Esophagus muscularis mucosa (tissue), 4 donors: ENCODE results near the gene ACP2. TPM values are rescaled to one million over a fixed set of nuclear protein-coding genes. Genes with fewer than 3 reads are reported as not detected.

Source experiments
- DNase-seq: peaks from one replicate; pipeline ENCODE4 v3.0.0-alpha.2; 2017; ENCODE audit errors: extremely low spot score
- H3K27ac ChIP-seq, 4 donors: fragments of 200-600 bp; sonication (generic); replicated peaks in 1 of 4; 1 replicate in 3 of 4; 2 replicates in 1 of 4; pipeline ENCODE4 v1.5.1; 2016 to 2019; ENCODE audit warnings: mild to moderate bottlenecking in 1 of 4
- H3K27me3 ChIP-seq, 4 donors: fragments of 200-600 bp; sonication (generic); one replicate each; pipeline versions ENCODE4 v1.5.1 to v1.6.0; 2016 to 2019
- H3K36me3 ChIP-seq, 4 donors: fragments of 200-600 bp; sonication (generic); one replicate each; pipeline ENCODE4 v1.5.1; 2016 to 2019
- H3K4me1 ChIP-seq, 4 donors: fragments of 200-600 bp; sonication (generic); one replicate each; pipeline ENCODE4 v1.5.1; 2016 to 2019
- H3K4me3 ChIP-seq, 4 donors: fragments of 200-600 bp; sonication (generic); 1 replicate in 2 of 4; 2 replicates in 2 of 4; pipeline ENCODE4 v1.5.1; 2016 to 2019; ENCODE audit warnings: mild to moderate bottlenecking in 4 of 4, moderate library complexity in 1 of 4
- H3K9me3 ChIP-seq, 4 donors: fragments of 200-600 bp; sonication (generic); 1 replicate in 3 of 4; 2 replicates in 1 of 4; pipeline ENCODE4 v1.5.1; 2016 to 2019
- CTCF ChIP-seq, 3 experiments: fragments of 200-600 bp in 2 of 3; fragments of 450-650 bp in 1 of 3; sonication (generic) in 2 of 3; IDR thresholded peaks; one replicate each; pipeline ENCODE4 v1.5.1; 2017 to 2019; ENCODE audit warnings: antibody characterized with exemption in 3 of 3, mild to moderate bottlenecking in 2 of 3, moderate library complexity in 1 of 3
- EP300 ChIP-seq: sonication (generic); formaldehyde crosslinking; IDR thresholded peaks from one replicate; pipeline ENCODE4 v1.6.1; 2017; ENCODE audit warnings: antibody characterized with exemption
- POLR2A ChIP-seq: fragments of 450-650 bp; IDR thresholded peaks from one replicate; pipeline ENCODE4 v1.6.1; 2017; ENCODE audit warnings: antibody characterized with exemption, moderate library complexity, mild to moderate bottlenecking, low read depth
- POLR2AphosphoS5 ChIP-seq, 2 donors: sonication (generic); formaldehyde crosslinking; IDR thresholded peaks; one replicate each; pipeline ENCODE4 v1.6.1; 2017; ENCODE audit warnings: antibody characterized with exemption in 2 of 2
- WGBS: methylation state at CpG from one replicate; pipeline ENCODE4 v1.1.5; 2018; 5-methylcytosine and 5-hydroxymethylcytosine counted together
- intact Hi-C: fragments of 100-400 bp; cut with DNase I; formaldehyde crosslinking; loops from one replicate; pipeline ENCODE4 v1.15.1; 2023
- total RNA-seq, 4 donors: library from RNA; depleted of rRNA; stranded (reverse); fragments of >200 nt; gene quantifications; one replicate each; pipeline versions ENCODE4 v1.1.0 to v1.2.1, GENCODE V29; 2016

Gene ACP2
- total RNA-seq, 4 donors from 2014 or later = 19.5 to 42.7 (median 28.6) TPM

GRCh38 chr11:47253660-47254059 lies 5.0 kb upstream of the ACP2 start:
- Histone ChIP-seq H3K36me3 (no peaks in the 10 kb centered on the region), H3K27ac (peak overlapping the region; percentile 68 to 77 (median 71)), H3K4me3 (no peak overlapping the region), H3K4me1 (peaks cover 57 to 62% (median 60%) of the 10 kb centered on the region in 4 donors), H3K9me3 (no peaks in the 10 kb centered on the region), H3K27me3 (no peaks in the 10 kb centered on the region)
- no peak for DNase-seq
- 78% methylated on average over 2 of the region's 2 CpGs for WGBS
- intact Hi-C loops = no loop called here
- no peak for TF ChIP-seq CTCF (IDR thresholded peaks at IDR 0.05)
- no peak for TF ChIP-seq EP300
- no peak for TF ChIP-seq POLR2AphosphoS5 (IDR thresholded peaks at IDR 0.05)
- no peak for TF ChIP-seq POLR2A

GRCh38 chr11:47251751-47252150 lies 3.1 kb upstream of the ACP2 start:
- no peak for DNase-seq
- no peak for TF ChIP-seq POLR2A
- no peak for TF ChIP-seq CTCF (IDR thresholded peaks at IDR 0.05)
- no peak for TF ChIP-seq POLR2AphosphoS5 (IDR thresholded peaks at IDR 0.05)
- TF ChIP-seq EP300 = no peak
- peaks cover 53 to 58% (median 54%) of the 10 kb centered on the region in 4 donors for H3K4me1 ChIP-seq
- H3K4me3 ChIP-seq = no peak overlapping the region
- no peak overlapping the region for H3K27ac ChIP-seq
- no peaks in the 10 kb centered on the region for H3K27me3 ChIP-seq
- intact Hi-C loops = no loop called here
- peaks cover 0 to 6% (median 3%) of the 10 kb centered on the region in 4 donors for H3K36me3 ChIP-seq
- no peaks in the 10 kb centered on the region for H3K9me3 ChIP-seq
- WGBS = 79% methylated on average over 3 of the region's 3 CpGs

- no peaks in the 10 kb centered on the region for H3K27me3 ChIP-seq
- DNase-seq = no peak
- TF ChIP-seq POLR2AphosphoS5 (IDR thresholded peaks at IDR 0.05) (no peak), POLR2A (no peak), CTCF (IDR thresholded peaks at IDR 0.05) (no peak), EP300 (no peak)
- peak overlapping the region; percentile 65 to 88 (median 78) for H3K4me3 ChIP-seq
- intact Hi-C loops = no loop called here
- WGBS = 42% methylated on average over 2 of the region's 3 CpGs
- peak overlapping the region; percentile 81 to 89 (median 82) for H3K27ac ChIP-seq
- peaks cover 17 to 28% (median 26%) of the 10 kb centered on the region in 4 donors for H3K36me3 ChIP-seq
- H3K4me1 ChIP-seq = peaks cover 28 to 49% (median 37%) of the 10 kb centered on the region in 4 donors
- no peaks in the 10 kb centered on the region for H3K9me3 ChIP-seq
Observed at GRCh38 chr11:47249378-47249715, 733 bp upstream of the ACP2 start.

- Histone ChIP-seq H3K9me3 (no peaks in the 10 kb centered on the region), H3K27me3 (no peaks in the 10 kb centered on the region), H3K27ac (peak overlapping the region; percentile 81 to 89 (median 82)), H3K36me3 (peaks cover 19 to 39% (median 36%) of the 10 kb centered on the region in 4 donors), H3K4me3 (peak overlapping the region; percentile 65 to 88 (median 78)), H3K4me1 (peaks cover 20 to 38% (median 28%) of the 10 kb centered on the region in 4 donors)
- WGBS = under 1% methylated on average over 7 of the region's 7 CpGs
- no peak for DNase-seq
- TF ChIP-seq POLR2A (no peak), EP300 (no peak), CTCF (IDR thresholded peaks at IDR 0.05) (no peak), POLR2AphosphoS5 (IDR thresholded peaks at IDR 0.05) (no peak)
- intact Hi-C loops = no loop called here
Observed at GRCh38 chr11:47248304-47248663, 330 bp downstream of the ACP2 start.

GRCh38 chr11:47247502-47247901 lies 1.1 kb downstream of the ACP2 start:
- H3K27ac ChIP-seq = no peak overlapping the region
- no peaks in the 10 kb centered on the region for H3K27me3 ChIP-seq
- H3K36me3 ChIP-seq = peaks cover 22 to 47% (median 44%) of the 10 kb centered on the region in 4 donors
- 87% methylated on average over 4 of the region's 5 CpGs for WGBS
- DNase-seq = no peak
- H3K4me3 ChIP-seq = peak overlapping the region in 3 of 4 donors; percentile 77 to 88 (median 78)
- intact Hi-C loops = no loop called here
- TF ChIP-seq EP300 = no peak
- no peak for TF ChIP-seq CTCF (IDR thresholded peaks at IDR 0.05)
- TF ChIP-seq POLR2A = no peak
- TF ChIP-seq POLR2AphosphoS5 (IDR thresholded peaks at IDR 0.05) = no peak
- no peaks in the 10 kb centered on the region for H3K9me3 ChIP-seq
- peaks cover 20 to 38% (median 27%) of the 10 kb centered on the region in 4 donors for H3K4me1 ChIP-seq
